EL (cell line): Measurements from ENCODE around the gene NR3C1.

Experiments
- DNase-seq: peaks from one replicate; pipeline ENCODE4 v3.0.0-alpha.2; 2016

NR3C1 gene

DNA sequence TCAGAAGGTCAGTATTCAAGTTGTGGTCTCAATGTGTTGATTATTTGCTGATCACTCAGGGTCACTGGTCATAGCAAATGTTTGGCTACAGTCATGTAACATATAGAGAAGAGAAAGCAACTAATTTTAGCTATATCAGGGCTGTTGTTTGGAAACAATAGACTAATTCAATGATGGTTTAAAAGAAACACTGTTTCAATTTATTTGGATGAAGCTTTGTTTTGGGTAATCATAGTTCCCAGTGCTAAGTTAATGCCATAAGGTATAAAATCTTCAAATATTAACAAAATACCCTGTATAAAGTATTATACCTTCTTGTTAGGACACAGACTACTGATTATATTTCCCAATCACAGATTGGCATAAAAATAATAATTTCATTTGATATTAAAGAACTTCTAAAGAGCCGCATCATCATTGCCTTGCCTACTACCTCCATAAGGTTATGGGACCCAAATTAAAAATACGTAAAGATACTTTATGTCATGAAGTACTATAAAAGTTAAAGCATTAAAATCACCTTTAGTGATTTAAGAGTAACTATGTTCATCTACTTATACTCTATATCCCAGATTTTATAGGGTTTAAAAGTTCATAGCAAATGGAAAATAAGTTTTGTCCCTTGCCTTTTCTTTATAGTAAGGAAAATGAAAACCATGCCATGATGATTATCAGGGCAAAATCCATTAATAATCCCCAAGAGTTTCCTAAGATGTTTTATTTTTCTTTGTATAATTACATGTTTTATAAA, 6.0 kb downstream of the NR3C1 start:
- no peak for DNase-seq

- no peak for DNase-seq
Observed at GRCh38 chr5:143396353-143396940, 7.0 kb downstream of the NR3C1 start.

- DNase-seq = no peak
Observed at GRCh38 chr5:143395638-143396352, 7.7 kb downstream of the NR3C1 start.

DNA sequence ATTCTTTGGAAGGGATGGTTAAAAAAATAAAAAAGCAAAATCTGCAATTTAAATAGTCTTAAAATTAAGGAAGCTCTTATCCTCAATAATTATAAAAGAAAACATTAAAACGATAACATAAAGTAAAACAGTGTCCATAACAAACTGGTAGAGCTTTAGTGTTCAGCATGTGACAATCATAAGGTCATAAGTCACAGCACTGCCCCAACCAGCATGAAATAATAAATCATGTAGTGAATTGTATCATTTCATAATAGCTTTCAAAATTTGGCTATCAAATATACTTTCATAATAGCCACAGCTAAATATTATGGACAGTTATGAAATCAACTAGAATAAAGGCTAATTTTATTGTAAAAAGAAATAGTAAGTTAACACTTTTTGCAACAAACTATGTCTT, 10.0 kb downstream of the NR3C1 start:
- no peak for DNase-seq

DNA sequence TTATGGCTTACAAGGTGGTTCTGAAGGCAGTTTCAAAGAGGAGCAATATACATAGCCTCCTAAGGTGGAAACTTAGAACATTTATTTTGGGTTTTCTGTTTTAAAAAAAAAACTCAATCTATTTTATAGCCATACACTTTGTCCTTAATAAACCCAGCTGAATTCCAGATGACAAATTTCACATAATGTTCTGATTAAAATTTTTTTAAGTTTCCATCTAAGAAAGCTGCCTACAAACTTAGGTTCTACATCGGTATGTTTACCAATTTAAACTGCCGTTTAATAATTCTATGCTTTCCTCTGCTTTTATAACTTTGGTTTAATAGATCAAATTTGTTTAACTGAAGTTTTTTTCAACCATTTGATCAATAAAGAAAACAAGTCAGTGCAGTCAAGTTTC, 12.5 kb downstream of the NR3C1 start:
- no peak for DNase-seq

GRCh38 chr5:143390258-143390657, 13.2 kb downstream of the NR3C1 start:
- no peak for DNase-seq

- peak; percentile 35 for DNase-seq
Observed at GRCh38 chr5:143386725-143387124, 16.8 kb downstream of the NR3C1 start.

GRCh38 chr5:143384865-143385657, 18.4 kb downstream of the NR3C1 start:
- no peak for DNase-seq

DNA sequence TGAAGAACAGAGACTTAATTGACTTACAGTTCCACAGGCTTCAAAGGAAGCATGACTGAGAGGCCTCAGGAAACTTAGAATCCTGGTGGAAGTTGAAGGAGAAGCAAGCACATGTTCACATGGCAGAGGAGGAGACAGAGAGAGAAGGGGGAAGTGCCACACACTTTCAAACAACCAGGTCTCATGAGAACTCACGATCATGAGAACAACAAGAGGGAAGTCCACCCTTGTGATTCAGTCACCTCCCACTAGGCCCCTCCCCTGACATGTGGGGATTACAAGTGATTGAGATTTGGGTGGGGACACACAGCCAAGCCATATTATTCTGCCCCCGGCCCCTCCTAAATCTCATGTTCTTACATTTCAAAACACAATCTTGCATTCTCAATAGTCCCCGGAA, 19.5 kb downstream of the NR3C1 start:
- no peak for DNase-seq

GRCh38 chr5:143379606-143380005, 23.9 kb downstream of the NR3C1 start:
- DNase-seq = no peak

GRCh38 chr5:143376911-143377813, 26.3 kb downstream of the NR3C1 start:
- peak; percentile 87 for DNase-seq

GRCh38 chr5:143376195-143376779, 27.2 kb downstream of the NR3C1 start:
- DNase-seq = no peak

- DNase-seq = no peak
Observed at GRCh38 chr5:143374496-143375217, 28.8 kb downstream of the NR3C1 start.

- no peak for DNase-seq
Observed at GRCh38 chr5:143373076-143373475, 30.4 kb downstream of the NR3C1 start.

GRCh38 chr5:143372187-143372829, 31.2 kb downstream of the NR3C1 start:
- no peak for DNase-seq

DNA sequence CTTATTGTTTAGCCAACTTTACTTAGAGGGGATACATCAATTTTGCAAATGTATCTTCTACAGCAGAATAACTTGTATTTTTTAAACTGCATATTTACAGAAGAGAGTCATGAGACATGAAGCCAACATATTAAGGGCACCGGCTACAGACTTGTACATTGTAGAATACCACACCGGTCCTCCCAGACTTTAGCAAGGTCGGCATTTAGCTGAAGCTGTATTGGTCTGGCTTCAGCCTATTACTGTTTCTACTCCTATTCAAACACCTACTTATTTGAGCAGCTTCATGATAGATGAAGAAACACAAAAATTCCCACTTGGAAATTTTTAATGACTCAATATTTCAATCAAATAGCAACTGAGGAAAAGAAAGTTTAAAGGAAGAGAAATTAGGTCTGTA, 33.0 kb downstream of the NR3C1 start:
- DNase-seq = no peak

DNA sequence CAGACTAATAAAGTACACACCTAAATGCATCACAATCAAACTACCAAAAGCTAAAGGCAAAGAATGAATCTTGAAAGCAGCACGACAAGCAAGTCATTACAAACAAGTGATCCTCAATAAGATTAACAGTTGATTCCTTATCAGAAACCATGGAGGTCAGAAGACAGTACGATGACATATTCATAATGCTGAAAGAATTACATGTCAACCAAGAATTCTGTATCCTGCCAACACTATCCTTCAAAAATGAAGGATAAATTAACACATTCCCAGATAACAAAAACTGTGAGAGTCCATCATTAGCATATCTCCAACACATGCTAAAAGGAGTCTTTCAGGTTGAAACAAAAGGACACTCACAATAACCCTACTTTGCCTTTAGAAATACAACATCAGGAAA, 39.4 kb downstream of the NR3C1 start:
- DNase-seq = no peak

DNA sequence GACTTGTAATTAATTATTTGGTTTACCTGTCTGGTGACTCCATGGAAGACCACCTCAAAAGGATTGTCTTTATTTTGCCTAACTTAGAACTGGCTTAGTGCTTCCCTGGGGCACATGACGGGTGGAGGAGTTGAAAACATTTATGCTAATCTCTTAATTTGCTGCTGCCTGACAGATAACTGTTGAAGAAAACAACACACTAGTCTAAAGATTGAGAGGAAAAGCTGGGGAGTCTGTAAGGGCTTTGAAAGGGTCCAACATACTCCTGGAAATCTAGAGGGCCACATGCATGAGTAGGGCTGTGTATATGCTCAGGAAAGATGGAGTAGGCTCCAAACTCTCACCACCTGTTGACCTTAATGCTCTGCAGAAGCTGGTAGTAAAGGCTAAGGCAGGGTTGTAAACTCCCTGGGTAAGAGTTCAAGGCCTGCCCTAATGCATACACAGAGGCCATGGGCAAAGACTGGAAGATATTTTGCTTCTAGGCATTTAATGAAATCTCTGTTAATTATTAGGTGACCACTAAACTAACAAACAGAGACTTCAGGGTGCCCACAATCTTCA, 40.7 kb downstream of the NR3C1 start:
- no peak for DNase-seq

DNA sequence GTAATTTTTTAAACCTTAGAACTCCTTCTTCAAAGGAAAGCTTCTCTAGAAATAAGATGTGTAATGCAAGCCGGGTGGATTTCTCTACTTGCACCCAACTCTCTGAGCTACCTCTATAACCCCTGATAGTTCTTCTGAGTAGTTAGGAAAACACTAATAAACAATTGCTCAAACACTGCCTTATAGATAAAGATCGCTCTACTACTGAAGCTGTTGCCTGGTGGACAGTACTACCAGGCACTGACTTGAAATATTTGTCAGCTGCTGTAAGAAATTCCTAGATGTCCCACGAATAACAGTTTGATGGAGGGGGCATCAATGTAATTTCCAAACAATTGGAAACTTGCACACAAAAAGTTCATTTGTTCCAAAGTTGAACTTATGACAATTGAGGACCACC, 42.0 kb downstream of the NR3C1 start:
- DNase-seq = no peak

GRCh38 chr5:143360755-143361154, 42.7 kb downstream of the NR3C1 start:
- DNase-seq = no peak
